NCI-H226 (cell line): Measurements from ENCODE around the gene ZNF519.
"Not testable (repeated sequence)": the region's sequence is repeated elsewhere in the genome, so short reads cannot be mapped to it uniquely, and the experiment has no call there.

ENCODE experiments used
- DNase-seq: peaks from one replicate; pipeline ENCODE4 v3.0.0-alpha.2; 2015

ZNF519 gene

GRCh38 chr18:14146771-14147170 lies 14.5 kb upstream of the ZNF519 start:
- DNase-seq, result not testable (repeated sequence)

- DNase-seq, result not testable (repeated sequence)
Measured at GRCh38 chr18:14145581-14146338, 13.5 kb upstream of the ZNF519 start.

GRCh38 chr18:14145021-14145420 lies 12.8 kb upstream of the ZNF519 start:
- DNase-seq, result not testable (repeated sequence)

GRCh38 chr18:14144628-14144895 lies 12.3 kb upstream of the ZNF519 start:
- no peak for DNase-seq

- DNase-seq, result not testable (repeated sequence)
Measured at GRCh38 chr18:14143871-14144627, 11.8 kb upstream of the ZNF519 start.

GRCh38 chr18:14143396-14143795 lies 11.2 kb upstream of the ZNF519 start:
- not testable (repeated sequence) for DNase-seq

GRCh38 chr18:14142177-14142576 lies 9.9 kb upstream of the ZNF519 start:
- not testable (repeated sequence) for DNase-seq

- DNase-seq, result not testable (repeated sequence)
Measured at GRCh38 chr18:14139583-14139982, 7.3 kb upstream of the ZNF519 start.

- DNase-seq, result not testable (repeated sequence)
Measured at GRCh38 chr18:14137971-14138370, 5.7 kb upstream of the ZNF519 start.

- DNase-seq, result not testable (repeated sequence)
Measured at GRCh38 chr18:14131696-14132270, 452 bp downstream of the ZNF519 start.

- DNase-seq, result not testable (repeated sequence)
Measured at GRCh38 chr18:14130804-14131203, 1.4 kb downstream of the ZNF519 start.

- no peak for DNase-seq
Measured at GRCh38 chr18:14124689-14125088, 7.5 kb downstream of the ZNF519 start.

GRCh38 chr18:14122097-14122496 lies 10.1 kb downstream of the ZNF519 start:
- no peak for DNase-seq

- no peak for DNase-seq
Measured at GRCh38 chr18:14120926-14121325, 11.3 kb downstream of the ZNF519 start.

- DNase-seq, result no peak
Measured at GRCh38 chr18:14117606-14118005, 14.6 kb downstream of the ZNF519 start.

- no peak for DNase-seq
Measured at GRCh38 chr18:14106906-14107305, 25.3 kb downstream of the ZNF519 start.

GRCh38 chr18:14104906-14105748 lies 27.1 kb downstream of the ZNF519 start:
- DNase-seq, result no peak

GRCh38 chr18:14104201-14104600 lies 28.0 kb downstream of the ZNF519 start:
- DNase-seq, result no peak

- no peak for DNase-seq
Measured at GRCh38 chr18:14100503-14101286, 31.5 kb downstream of the ZNF519 start.

- no peak for DNase-seq
Measured at GRCh38 chr18:14098428-14098827, 33.8 kb downstream of the ZNF519 start.

- no peak for DNase-seq
Measured at GRCh38 chr18:14097761-14098160, 34.5 kb downstream of the ZNF519 start.

- no peak for DNase-seq
Measured at GRCh38 chr18:14093307-14093915, 38.8 kb downstream of the ZNF519 start.
